Stomach (tissue), 9 donors: Measurements from ENCODE around the gene AEBP2. TPM values are rescaled to one million over a fixed set of nuclear protein-coding genes. Genes with fewer than 3 reads are reported as not detected.

Experiments
- DNase-seq, 2 donors: peaks; one replicate each; pipeline versions ENCODE4 v3.0.0 to v3.0.0-alpha.2; 2013 to 2019
- H3K27ac ChIP-seq, 5 donors: fragments of 200-600 bp in 4 of 5; sonication (generic) in 4 of 5; one replicate each; pipeline ENCODE4 v1.5.1; 2013 to 2019; ENCODE audit warnings: mild to moderate bottlenecking in 1 of 5, moderate library complexity in 1 of 5
- H3K27me3 ChIP-seq, 3 donors: fragments of 200-600 bp; sonication (generic); one replicate each; pipeline ENCODE4 v1.5.1; 2017 to 2019; ENCODE audit warnings: mixed run types in 1 of 3
- H3K36me3 ChIP-seq, 4 donors: fragments of 200-600 bp; sonication (generic); 1 replicate in 3 of 4; 2 replicates in 1 of 4; pipeline ENCODE4 v1.5.1; 2016 to 2019
- H3K4me1 ChIP-seq, 4 donors: fragments of 200-600 bp; sonication (generic); one replicate each; pipeline ENCODE4 v1.5.1; 2016 to 2019
- H3K4me3 ChIP-seq, 4 donors: fragments of 200-600 bp; sonication (generic) in 3 of 4; one replicate each; pipeline ENCODE4 v1.5.1; 2016 to 2019; ENCODE audit warnings: mild to moderate bottlenecking in 1 of 4
- H3K9me3 ChIP-seq, 4 donors: fragments of 200-600 bp; sonication (generic); one replicate each; pipeline ENCODE4 v1.5.1; 2016 to 2019
- CTCF ChIP-seq, 7 experiments: fragments of 450-650 bp in 4 of 7; fragments of 200-600 bp in 3 of 7; sonication (generic) in 3 of 7; IDR thresholded peaks; one replicate each; pipeline ENCODE4 v1.5.1; 2016 to 2019; ENCODE audit warnings: antibody characterized with exemption in 7 of 7, control low read depth in 2 of 7, mild to moderate bottlenecking in 1 of 7
- EP300 ChIP-seq: sonication (generic); formaldehyde crosslinking; IDR thresholded peaks from one replicate; pipeline ENCODE4 v1.6.1; 2017; ENCODE audit warnings: antibody characterized with exemption
- POLR2A ChIP-seq, 4 donors: fragments of 450-650 bp; IDR thresholded peaks; one replicate each; pipeline ENCODE4 v1.6.1; 2016; ENCODE audit warnings: antibody characterized with exemption in 4 of 4, control low read depth in 2 of 4, mild to moderate bottlenecking in 1 of 4, moderate library complexity in 1 of 4
- POLR2AphosphoS5 ChIP-seq, 3 donors: sonication (generic); formaldehyde crosslinking; IDR thresholded peaks; one replicate each; pipeline ENCODE4 v1.6.1; 2016; ENCODE audit warnings: antibody characterized with exemption in 3 of 3
- WGBS, 5 donors: extraction: QIAGEN DNeasy Blood & Tissue Kit in 3 of 5; methylation state at CpG; one replicate each; pipeline versions ENCODE4 v1.1.5 to v1.1.7; 2013 to 2018; 5-methylcytosine and 5-hydroxymethylcytosine counted together
- intact Hi-C: fragments of 100-400 bp; cut with DNase I; formaldehyde crosslinking; loops from one replicate; pipeline ENCODE4 v1.15.1; 2023; ENCODE audit warnings: low total_unique reads
- polyA plus RNA-seq, 3 donors: library from polyadenylated mRNA; stranded (reverse); fragments of 200-250 nt; gene quantifications; one replicate each; pipeline ENCODE4 v1.2.3, GENCODE V29; 2013
- total RNA-seq, 5 donors: library from RNA; depleted of rRNA; stranded (reverse); fragments of >200 nt; gene quantifications; one replicate each; pipeline versions ENCODE4 v1.1.0 to v1.2.3, GENCODE V29; 2014 to 2016
- donor health status: healthy with polysubstance abuse.
- donor health status: Bipolar disorder and iron deficiency.
- donor health status: healthy.

Gene AEBP2
- total and polyA plus RNA-seq, 8 donors: 8.6 to 51.8 (median 24.3) TPM

DNA sequence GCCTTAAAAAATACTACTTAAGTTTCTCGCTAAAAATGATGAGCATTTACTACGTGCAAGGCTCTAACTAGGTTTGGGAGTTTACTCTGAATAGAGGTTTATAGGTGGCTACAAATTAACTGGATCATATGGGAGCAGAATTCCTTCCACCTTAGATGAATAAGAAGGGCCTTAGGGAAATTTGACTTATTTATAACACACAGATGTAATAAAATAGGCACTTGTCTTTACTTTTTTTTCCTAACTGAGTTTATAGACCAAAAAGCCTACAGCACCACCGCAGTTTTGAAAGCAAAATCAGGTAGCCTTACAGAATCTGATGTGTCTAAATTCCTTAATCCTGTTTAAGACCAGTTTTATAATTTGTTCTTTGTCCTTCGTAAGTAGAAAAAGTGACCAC lies 10.5 kb downstream of the AEBP2 start:
- DNase-seq: no peak
- Histone ChIP-seq H3K4me1 (peaks cover 6 to 73% (median 35%) of the 10 kb centered on the region in 4 donors), H3K27me3 (no peaks in the 10 kb centered on the region), H3K36me3 (no peaks in the 10 kb centered on the region), H3K4me3 (no peak overlapping the region), H3K9me3 (no peaks in the 10 kb centered on the region), H3K27ac (no peak overlapping the region)
- no peak for TF ChIP-seq CTCF (IDR thresholded peaks at IDR 0.05)
- no peak for TF ChIP-seq POLR2A (IDR thresholded peaks at IDR 0.05)
- no peak for TF ChIP-seq POLR2AphosphoS5 (IDR thresholded peaks at IDR 0.05)
- TF ChIP-seq EP300: no peak
- 74 to 93% (median 87%) methylated on average over 4 of the region's 4 CpGs for WGBS, 5 donors
- intact Hi-C loops: no loop called here

GRCh38 chr12:19450362-19450761 lies 11.1 kb downstream of the AEBP2 start:
- Histone ChIP-seq H3K27ac (no peak overlapping the region), H3K4me3 (no peak overlapping the region), H3K4me1 (peaks cover 6 to 68% (median 35%) of the 10 kb centered on the region in 4 donors), H3K36me3 (no peaks in the 10 kb centered on the region), H3K27me3 (no peaks in the 10 kb centered on the region), H3K9me3 (no peaks in the 10 kb centered on the region)
- no peak for TF ChIP-seq POLR2A (IDR thresholded peaks at IDR 0.05)
- TF ChIP-seq POLR2AphosphoS5 (IDR thresholded peaks at IDR 0.05): no peak
- intact Hi-C loops: no loop called here
- WGBS, 5 donors: 73 to 88% (median 83%) methylated on average over 4 of the region's 4 CpGs
- DNase-seq: no peak

- Histone ChIP-seq H3K9me3 (no peaks in the 10 kb centered on the region), H3K4me1 (peaks cover 6 to 63% (median 35%) of the 10 kb centered on the region in 4 donors), H3K27ac (peak overlapping the region in 2 of 5 donors; percentile 36), H3K4me3 (no peak overlapping the region), H3K27me3 (no peaks in the 10 kb centered on the region), H3K36me3 (no peaks in the 10 kb centered on the region)
- peak in 1 of 2 donors; percentile 52 for DNase-seq
- TF ChIP-seq POLR2AphosphoS5 (IDR thresholded peaks at IDR 0.05) (no peak), EP300 (no peak), POLR2A (IDR thresholded peaks at IDR 0.05) (no peak), CTCF (IDR thresholded peaks at IDR 0.05) (no peak)
- 53 to 78% (median 66%) methylated on average over 6 of the region's 6 CpGs for WGBS, 5 donors
- intact Hi-C loops: no loop called here
Measured at GRCh38 chr12:19451196-19451595, 11.9 kb downstream of the AEBP2 start.

DNA sequence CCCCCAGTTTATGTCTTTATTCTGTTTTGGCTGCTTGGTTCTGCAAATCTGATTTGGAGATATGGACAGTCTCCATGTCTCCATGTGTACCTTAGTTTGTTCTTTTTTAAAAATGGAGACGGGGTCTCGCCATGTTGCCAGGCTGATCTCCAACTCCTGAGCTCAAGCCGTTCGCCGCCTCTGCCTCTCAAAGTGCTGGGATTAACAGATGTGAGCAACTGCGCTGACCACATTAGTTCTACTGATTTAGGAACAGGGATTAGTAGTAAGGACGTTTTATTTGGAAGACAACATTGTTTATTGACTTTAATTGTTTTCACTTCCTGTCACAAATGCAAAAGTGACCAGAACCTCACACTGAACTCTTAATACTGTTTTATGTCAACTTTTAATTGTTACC lies 14.7 kb downstream of the AEBP2 start:
- H3K4me3 ChIP-seq: no peak overlapping the region
- no peak for DNase-seq
- 73 to 79% (median 77%) methylated on average over 7 of the region's 7 CpGs for WGBS, 5 donors
- no peaks in the 10 kb centered on the region for H3K27me3 ChIP-seq
- no peaks in the 10 kb centered on the region for H3K9me3 ChIP-seq
- peaks cover 6 to 72% (median 30%) of the 10 kb centered on the region in 4 donors for H3K4me1 ChIP-seq
- intact Hi-C loops: no loop called here
- no peaks in the 10 kb centered on the region for H3K36me3 ChIP-seq
- TF ChIP-seq POLR2AphosphoS5 (IDR thresholded peaks at IDR 0.05) (no peak), POLR2A (IDR thresholded peaks at IDR 0.05) (no peak), EP300 (no peak), CTCF (IDR thresholded peaks at IDR 0.05) (no peak)
- H3K27ac ChIP-seq: no peak overlapping the region

DNA sequence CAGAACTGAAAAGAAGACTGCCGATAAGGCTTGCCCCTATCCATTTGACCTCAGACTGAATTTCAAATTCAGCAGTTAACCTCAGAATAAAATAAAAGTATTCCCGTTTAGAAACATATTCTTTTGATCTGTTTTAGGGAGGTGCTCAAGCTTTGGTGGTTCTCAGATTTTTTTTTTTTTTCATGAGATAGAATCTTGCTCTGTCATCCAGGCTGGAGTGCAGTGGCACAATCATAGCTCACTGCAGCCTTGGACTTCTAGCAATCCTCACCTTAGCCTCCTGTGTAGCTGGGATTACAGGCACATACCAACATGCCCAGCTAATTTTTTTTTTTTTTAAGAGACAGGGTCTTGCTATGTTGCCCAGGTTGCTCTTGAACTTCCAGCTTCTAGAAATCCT lies 15.5 kb downstream of the AEBP2 start:
- no peak for DNase-seq
- Histone ChIP-seq H3K4me1 (peaks cover 6 to 63% (median 26%) of the 10 kb centered on the region in 4 donors), H3K27me3 (no peaks in the 10 kb centered on the region), H3K4me3 (no peak overlapping the region), H3K27ac (no peak overlapping the region), H3K36me3 (no peaks in the 10 kb centered on the region), H3K9me3 (no peaks in the 10 kb centered on the region)
- intact Hi-C loops: no loop called here
- WGBS, 5 donors: 65 to 88% (median 84%) methylated on average over 2 of the region's 2 CpGs
- TF ChIP-seq POLR2AphosphoS5 (IDR thresholded peaks at IDR 0.05) (no peak), POLR2A (IDR thresholded peaks at IDR 0.05) (no peak), EP300 (no peak), CTCF (IDR thresholded peaks at IDR 0.05) (no peak)
